Measurements from ENCODE around the gene LTBP1. TPM values are rescaled to one million over a fixed set of nuclear protein-coding genes. Genes with fewer than 3 reads are reported as not detected.

Gene LTBP1
- total RNA-seq, 1 experiment from 2014 or later, result 12.5 TPM

DNA sequence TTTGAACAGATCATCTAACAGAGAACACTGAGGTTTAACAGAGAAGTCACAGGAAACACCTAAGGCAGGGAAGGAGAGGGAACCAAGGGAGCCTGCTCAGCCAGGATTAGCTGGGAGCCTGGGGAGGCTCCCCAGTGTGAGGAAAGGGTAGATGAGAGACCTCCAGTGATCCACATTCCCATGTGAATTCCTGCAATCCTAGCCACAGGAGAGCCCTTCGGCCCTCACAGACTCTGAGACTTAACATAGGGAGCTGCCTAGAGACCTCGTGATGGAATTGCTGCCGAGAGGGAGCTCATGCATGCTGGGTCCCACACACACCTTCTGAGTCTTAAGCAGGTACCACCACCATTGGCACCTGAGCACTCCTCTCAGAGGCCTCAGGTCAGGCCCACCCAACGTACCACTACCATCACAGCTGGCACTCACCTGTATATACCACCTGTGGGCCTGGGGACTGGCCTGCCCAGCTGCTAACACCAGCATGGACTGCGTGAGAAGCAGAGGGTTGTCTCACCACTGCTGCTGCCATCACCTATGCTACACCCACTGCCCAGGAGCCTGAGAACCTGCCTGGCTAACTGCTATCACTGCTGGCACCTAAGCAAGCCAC, 303.8 kb downstream of the LTBP1 start:
- Histone ChIP-seq H3K9me3 (ENCODE audit: control insufficient read depth, insufficient read depth, low read depth, low read length) (no peaks in the 10 kb centered on the region), H3K27ac (ENCODE audit: low read length) (no peak overlapping the region), H3K4me3 (ENCODE audit: low read depth in 2 of 2, low read length in 2 of 2) (no peak overlapping the region), H3K27me3 (ENCODE audit: control insufficient read depth, insufficient read depth, low read length) (no peaks in the 10 kb centered on the region), H3K36me3 (ENCODE audit: control insufficient read depth, insufficient read depth, low read length) (no peaks in the 10 kb centered on the region), H3K4me1 (ENCODE audit: control insufficient read depth, insufficient read depth, low read length) (no peaks in the 10 kb centered on the region)
- ATAC-seq (no peak), DNase-seq (ENCODE audit: low read depth, low spot score) (no peak)
- CTCF ChIA-PET, result no interaction called here
- no TSS peak for BruUV-seq (replicated peaks)
- intact Hi-C loops (cut with micrococcal nuclease; ENCODE audit: unreplicated experiment) (no loop called here), in situ Hi-C loops (cut with HindIII; ENCODE audit: low pct_unique_long_range_greater_than_20kb, low sequenced_read_pairs) (no loop called here)
- TF ChIP-seq, protein P1, sequence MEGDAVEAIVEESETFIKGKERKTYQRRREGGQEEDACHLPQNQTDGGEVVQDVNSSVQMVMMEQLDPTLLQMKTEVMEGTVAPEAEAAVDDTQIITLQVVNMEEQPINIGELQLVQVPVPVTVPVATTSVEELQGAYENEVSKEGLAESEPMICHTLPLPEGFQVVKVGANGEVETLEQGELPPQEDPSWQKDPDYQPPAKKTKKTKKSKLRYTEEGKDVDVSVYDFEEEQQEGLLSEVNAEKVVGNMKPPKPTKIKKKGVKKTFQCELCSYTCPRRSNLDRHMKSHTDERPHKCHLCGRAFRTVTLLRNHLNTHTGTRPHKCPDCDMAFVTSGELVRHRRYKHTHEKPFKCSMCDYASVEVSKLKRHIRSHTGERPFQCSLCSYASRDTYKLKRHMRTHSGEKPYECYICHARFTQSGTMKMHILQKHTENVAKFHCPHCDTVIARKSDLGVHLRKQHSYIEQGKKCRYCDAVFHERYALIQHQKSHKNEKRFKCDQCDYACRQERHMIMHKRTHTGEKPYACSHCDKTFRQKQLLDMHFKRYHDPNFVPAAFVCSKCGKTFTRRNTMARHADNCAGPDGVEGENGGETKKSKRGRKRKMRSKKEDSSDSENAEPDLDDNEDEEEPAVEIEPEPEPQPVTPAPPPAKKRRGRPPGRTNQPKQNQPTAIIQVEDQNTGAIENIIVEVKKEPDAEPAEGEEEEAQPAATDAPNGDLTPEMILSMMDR (IDR thresholded peaks at IDR 0.05), result no peak
- TF ChIP-seq POLR2AphosphoS5 (IDR thresholded peaks at IDR 0.05; ENCODE audit: low read depth, low read length) (no peak), SIN3A (IDR thresholded peaks at IDR 0.05; ENCODE audit: borderline replicate concordance, insufficient read depth, low read depth, low read length) (no peak), TCF7L2 (IDR thresholded peaks at IDR 0.05; ENCODE audit: low read depth, low read length) (no peak)
- TF ChIP-seq, protein P2, sequence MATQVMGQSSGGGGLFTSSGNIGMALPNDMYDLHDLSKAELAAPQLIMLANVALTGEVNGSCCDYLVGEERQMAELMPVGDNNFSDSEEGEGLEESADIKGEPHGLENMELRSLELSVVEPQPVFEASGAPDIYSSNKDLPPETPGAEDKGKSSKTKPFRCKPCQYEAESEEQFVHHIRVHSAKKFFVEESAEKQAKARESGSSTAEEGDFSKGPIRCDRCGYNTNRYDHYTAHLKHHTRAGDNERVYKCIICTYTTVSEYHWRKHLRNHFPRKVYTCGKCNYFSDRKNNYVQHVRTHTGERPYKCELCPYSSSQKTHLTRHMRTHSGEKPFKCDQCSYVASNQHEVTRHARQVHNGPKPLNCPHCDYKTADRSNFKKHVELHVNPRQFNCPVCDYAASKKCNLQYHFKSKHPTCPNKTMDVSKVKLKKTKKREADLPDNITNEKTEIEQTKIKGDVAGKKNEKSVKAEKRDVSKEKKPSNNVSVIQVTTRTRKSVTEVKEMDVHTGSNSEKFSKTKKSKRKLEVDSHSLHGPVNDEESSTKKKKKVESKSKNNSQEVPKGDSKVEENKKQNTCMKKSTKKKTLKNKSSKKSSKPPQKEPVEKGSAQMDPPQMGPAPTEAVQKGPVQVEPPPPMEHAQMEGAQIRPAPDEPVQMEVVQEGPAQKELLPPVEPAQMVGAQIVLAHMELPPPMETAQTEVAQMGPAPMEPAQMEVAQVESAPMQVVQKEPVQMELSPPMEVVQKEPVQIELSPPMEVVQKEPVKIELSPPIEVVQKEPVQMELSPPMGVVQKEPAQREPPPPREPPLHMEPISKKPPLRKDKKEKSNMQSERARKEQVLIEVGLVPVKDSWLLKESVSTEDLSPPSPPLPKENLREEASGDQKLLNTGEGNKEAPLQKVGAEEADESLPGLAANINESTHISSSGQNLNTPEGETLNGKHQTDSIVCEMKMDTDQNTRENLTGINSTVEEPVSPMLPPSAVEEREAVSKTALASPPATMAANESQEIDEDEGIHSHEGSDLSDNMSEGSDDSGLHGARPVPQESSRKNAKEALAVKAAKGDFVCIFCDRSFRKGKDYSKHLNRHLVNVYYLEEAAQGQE (IDR thresholded peaks at IDR 0.05; ENCODE audit: insufficient read depth in 1 of 2, low read depth in 2 of 2, low read length in 1 of 2), result no peak
- POLR2A ChIA-PET, result no interaction called here

DNA sequence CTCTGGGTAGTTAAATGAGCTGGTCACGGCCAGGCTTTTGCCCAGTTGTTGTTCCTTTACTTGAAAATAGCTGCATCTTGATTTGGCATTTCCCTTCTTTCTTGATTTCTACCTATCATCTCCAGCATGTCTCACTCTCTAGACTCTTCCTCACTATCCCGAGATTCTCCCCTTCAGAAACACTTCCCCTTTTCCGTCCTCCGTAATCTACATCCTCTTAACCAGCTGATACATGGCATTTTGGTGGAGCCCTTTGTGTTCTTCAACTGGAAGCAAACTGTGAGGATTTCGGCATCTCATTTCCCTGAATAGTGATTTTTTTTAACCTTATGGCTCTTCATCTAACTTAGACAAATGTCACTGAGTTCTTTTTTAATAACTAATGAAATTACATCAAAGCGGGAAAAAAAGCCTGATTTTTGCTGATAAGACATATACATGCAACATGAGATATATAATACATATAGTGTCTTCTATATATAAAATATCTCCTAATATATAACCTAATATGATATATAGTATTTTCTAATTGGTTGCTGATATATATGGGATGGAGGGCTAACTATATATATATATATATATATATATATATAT, 309.5 kb downstream of the LTBP1 start:
- no peaks in the 10 kb centered on the region for H3K27me3 ChIP-seq (ENCODE audit: control insufficient read depth, insufficient read depth, low read length)
- DNase-seq (ENCODE audit: low read depth, low spot score) (no peak), ATAC-seq (no peak)
- BruUV-seq (replicated peaks), result no TSS peak
- ChIA-PET CTCF (no interaction called here), POLR2A (no interaction called here)
- no peak overlapping the region for H3K27ac ChIP-seq (ENCODE audit: low read length)
- intact Hi-C loops (cut with micrococcal nuclease; ENCODE audit: unreplicated experiment), result no loop called here
- no peaks in the 10 kb centered on the region for H3K36me3 ChIP-seq (ENCODE audit: control insufficient read depth, insufficient read depth, low read length)
- TF ChIP-seq, protein P1 (IDR thresholded peaks at IDR 0.05), result no peak
- no peak for TF ChIP-seq POLR2AphosphoS5 (IDR thresholded peaks at IDR 0.05; ENCODE audit: low read depth, low read length)
- TF ChIP-seq TCF7L2 (IDR thresholded peaks at IDR 0.05; ENCODE audit: low read depth, low read length), result no peak
- no peak for TF ChIP-seq SIN3A (IDR thresholded peaks at IDR 0.05; ENCODE audit: borderline replicate concordance, insufficient read depth, low read depth, low read length)
- TF ChIP-seq, protein P2 (IDR thresholded peaks at IDR 0.05; ENCODE audit: insufficient read depth in 1 of 2, low read depth in 2 of 2, low read length in 1 of 2), result no peak
- no peaks in the 10 kb centered on the region for H3K9me3 ChIP-seq (ENCODE audit: control insufficient read depth, insufficient read depth, low read depth, low read length)
- no peaks in the 10 kb centered on the region for H3K4me1 ChIP-seq (ENCODE audit: control insufficient read depth, insufficient read depth, low read length)
- H3K4me3 ChIP-seq (ENCODE audit: low read depth in 2 of 2, low read length in 2 of 2), result no peak overlapping the region
- in situ Hi-C loops (cut with HindIII; ENCODE audit: low pct_unique_long_range_greater_than_20kb, low sequenced_read_pairs), result no loop called here

Measured in Panc1 (cell line).